HL-60 (cell line): ENCODE results near the gene NUS1.

ENCODE experiments used
- DNase-seq, 2 experiments: peaks; one replicate each; pipeline ENCODE4 v3.0.0-alpha.2; 2010 to 2020; ENCODE audit warnings: low read depth in 1 of 2, low spot score in 1 of 2
- H3K27ac ChIP-seq: fragments of 250-450 bp; sonication (Bioruptor Pico); replicated peaks from 2 replicates; pipeline ENCODE4 v1.5.1; 2020; ENCODE audit warnings: mild to moderate bottlenecking, moderate library complexity
- H3K27me3 ChIP-seq: fragments of 250-450 bp; sonication (Bioruptor Pico); 2 replicates; pipeline ENCODE4 v1.5.1; 2021; ENCODE audit warnings: mild to moderate bottlenecking, moderate library complexity; ENCODE audit not compliant: insufficient read depth, poor library complexity, severe bottlenecking
- H3K4me3 ChIP-seq: replicated peaks from 2 replicates; pipeline ENCODE4 v1.5.1; 2011; ENCODE audit warnings: mild to moderate bottlenecking, control low read depth, low read length; ENCODE audit not compliant: insufficient read depth
- GABPA ChIP-seq: IDR thresholded peaks from 2 replicates; pipeline ENCODE4 v1.6.1; 2012; ENCODE audit warnings: low read depth
- POLR2AphosphoS5 ChIP-seq: IDR thresholded peaks from 2 replicates; pipeline ENCODE4 v1.6.1; 2012; ENCODE audit warnings: low read depth
- SPI1 ChIP-seq: IDR thresholded peaks from 2 replicates; pipeline ENCODE4 v1.6.1; 2012; ENCODE audit warnings: low read depth, mild to moderate bottlenecking, borderline replicate concordance
- TF ChIP-seq, protein P1 (sequence below): IDR thresholded peaks from 2 replicates; pipeline ENCODE4 v1.6.1; 2012; ENCODE audit warnings: low read depth; ENCODE audit not compliant: insufficient replicate concordance
- TF ChIP-seq, protein P2 (sequence below): IDR thresholded peaks from one replicate; pipeline ENCODE4 v1.5.1; 2011; ENCODE audit warnings: low read length, control low read depth, inconsistent platforms; ENCODE audit not compliant: insufficient read depth

NUS1 gene

DNA sequence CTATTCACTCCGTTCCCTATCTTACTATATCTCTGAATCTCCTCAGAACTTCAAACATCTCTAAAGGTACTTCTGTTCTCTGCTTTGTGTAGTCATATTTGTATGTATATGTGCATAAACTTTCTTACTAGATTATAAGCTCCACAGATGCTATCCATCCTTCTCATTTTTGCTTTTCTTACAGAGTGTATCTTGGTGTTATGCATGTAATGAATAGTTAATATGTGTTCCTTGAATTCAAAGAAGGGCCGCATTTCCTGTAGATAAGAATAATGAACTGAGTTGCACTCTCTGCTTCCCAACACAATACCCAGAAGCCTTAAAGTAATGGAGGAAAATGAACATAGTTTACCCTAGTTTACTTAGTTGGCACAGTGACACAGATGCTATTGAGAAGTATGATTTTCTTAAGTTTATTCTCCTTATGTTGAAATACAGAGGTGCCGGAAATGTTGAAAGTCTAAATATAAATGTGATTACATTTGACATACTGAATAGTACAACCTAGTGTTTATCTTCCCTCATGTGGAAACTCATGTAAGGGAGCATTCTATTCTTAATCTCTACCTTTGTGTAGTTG, 6.0 kb downstream of the NUS1 start:
- Histone ChIP-seq H3K27ac (no peak overlapping the region; the same call in 1 of the 2 replicates), H3K27me3 (no peaks in the 10 kb centered on the region), H3K4me3 (no peak overlapping the region)
- DNase-seq = no peak
- TF ChIP-seq POLR2AphosphoS5 = no peak

DNA sequence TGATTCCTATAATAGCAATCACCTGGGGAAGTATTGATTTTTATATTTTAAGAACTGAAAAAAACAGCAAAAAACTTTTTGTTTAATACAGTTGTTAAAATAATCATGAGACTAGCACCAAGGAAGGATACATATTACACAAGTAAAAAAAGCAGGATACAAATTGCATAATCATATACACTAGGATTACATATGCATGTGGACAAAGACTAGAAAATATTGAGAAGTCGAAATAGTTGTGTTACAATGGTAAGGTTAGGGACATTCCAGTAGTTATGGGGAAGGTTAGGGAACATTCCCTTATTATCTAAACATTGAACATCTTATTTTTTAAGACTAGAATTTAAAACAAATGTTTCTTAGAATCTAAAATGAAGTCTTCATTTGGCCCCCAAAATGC, 9.5 kb downstream of the NUS1 start:
- Histone ChIP-seq H3K27me3 (no peaks in the 10 kb centered on the region), H3K4me3 (no peak overlapping the region), H3K27ac (no peak overlapping the region)
- TF ChIP-seq, protein P1, sequence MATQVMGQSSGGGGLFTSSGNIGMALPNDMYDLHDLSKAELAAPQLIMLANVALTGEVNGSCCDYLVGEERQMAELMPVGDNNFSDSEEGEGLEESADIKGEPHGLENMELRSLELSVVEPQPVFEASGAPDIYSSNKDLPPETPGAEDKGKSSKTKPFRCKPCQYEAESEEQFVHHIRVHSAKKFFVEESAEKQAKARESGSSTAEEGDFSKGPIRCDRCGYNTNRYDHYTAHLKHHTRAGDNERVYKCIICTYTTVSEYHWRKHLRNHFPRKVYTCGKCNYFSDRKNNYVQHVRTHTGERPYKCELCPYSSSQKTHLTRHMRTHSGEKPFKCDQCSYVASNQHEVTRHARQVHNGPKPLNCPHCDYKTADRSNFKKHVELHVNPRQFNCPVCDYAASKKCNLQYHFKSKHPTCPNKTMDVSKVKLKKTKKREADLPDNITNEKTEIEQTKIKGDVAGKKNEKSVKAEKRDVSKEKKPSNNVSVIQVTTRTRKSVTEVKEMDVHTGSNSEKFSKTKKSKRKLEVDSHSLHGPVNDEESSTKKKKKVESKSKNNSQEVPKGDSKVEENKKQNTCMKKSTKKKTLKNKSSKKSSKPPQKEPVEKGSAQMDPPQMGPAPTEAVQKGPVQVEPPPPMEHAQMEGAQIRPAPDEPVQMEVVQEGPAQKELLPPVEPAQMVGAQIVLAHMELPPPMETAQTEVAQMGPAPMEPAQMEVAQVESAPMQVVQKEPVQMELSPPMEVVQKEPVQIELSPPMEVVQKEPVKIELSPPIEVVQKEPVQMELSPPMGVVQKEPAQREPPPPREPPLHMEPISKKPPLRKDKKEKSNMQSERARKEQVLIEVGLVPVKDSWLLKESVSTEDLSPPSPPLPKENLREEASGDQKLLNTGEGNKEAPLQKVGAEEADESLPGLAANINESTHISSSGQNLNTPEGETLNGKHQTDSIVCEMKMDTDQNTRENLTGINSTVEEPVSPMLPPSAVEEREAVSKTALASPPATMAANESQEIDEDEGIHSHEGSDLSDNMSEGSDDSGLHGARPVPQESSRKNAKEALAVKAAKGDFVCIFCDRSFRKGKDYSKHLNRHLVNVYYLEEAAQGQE = no peak
- TF ChIP-seq SPI1 = no peak
- TF ChIP-seq, protein P2, sequence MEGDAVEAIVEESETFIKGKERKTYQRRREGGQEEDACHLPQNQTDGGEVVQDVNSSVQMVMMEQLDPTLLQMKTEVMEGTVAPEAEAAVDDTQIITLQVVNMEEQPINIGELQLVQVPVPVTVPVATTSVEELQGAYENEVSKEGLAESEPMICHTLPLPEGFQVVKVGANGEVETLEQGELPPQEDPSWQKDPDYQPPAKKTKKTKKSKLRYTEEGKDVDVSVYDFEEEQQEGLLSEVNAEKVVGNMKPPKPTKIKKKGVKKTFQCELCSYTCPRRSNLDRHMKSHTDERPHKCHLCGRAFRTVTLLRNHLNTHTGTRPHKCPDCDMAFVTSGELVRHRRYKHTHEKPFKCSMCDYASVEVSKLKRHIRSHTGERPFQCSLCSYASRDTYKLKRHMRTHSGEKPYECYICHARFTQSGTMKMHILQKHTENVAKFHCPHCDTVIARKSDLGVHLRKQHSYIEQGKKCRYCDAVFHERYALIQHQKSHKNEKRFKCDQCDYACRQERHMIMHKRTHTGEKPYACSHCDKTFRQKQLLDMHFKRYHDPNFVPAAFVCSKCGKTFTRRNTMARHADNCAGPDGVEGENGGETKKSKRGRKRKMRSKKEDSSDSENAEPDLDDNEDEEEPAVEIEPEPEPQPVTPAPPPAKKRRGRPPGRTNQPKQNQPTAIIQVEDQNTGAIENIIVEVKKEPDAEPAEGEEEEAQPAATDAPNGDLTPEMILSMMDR = no peak
- TF ChIP-seq GABPA = no peak
- no peak for TF ChIP-seq POLR2AphosphoS5
- DNase-seq = no peak

GRCh38 chr6:117685359-117685758, 10.1 kb downstream of the NUS1 start:
- no peak for DNase-seq

More at GRCh38 chr6:117685359-117685758, 10.1 kb downstream of the NUS1 start:
- Histone ChIP-seq H3K27me3 (no peaks in the 10 kb centered on the region), H3K27ac (no peak overlapping the region), H3K4me3 (no peak overlapping the region)
- TF ChIP-seq SPI1 (no peak), POLR2AphosphoS5 (no peak), GABPA (no peak)
- TF ChIP-seq, protein P1 = no peak
- TF ChIP-seq, protein P2 = no peak
